Mucosa of stomach (tissue), 1 donor: Measurements from ENCODE around the gene FN1.

Source experiments
- H3K27me3 ChIP-seq: one replicate; pipeline ENCODE4 v1.7.0; 2013; ENCODE audit warnings: mild to moderate bottlenecking, low read length; ENCODE audit not compliant: control insufficient read depth, insufficient read depth
- H3K36me3 ChIP-seq: one replicate; pipeline ENCODE4 v1.7.0; 2013; ENCODE audit warnings: low read length; ENCODE audit not compliant: control insufficient read depth, insufficient read depth
- H3K4me1 ChIP-seq: one replicate; pipeline ENCODE4 v1.7.0; 2013; ENCODE audit warnings: mild to moderate bottlenecking, low read length; ENCODE audit not compliant: control insufficient read depth, insufficient read depth
- H3K4me3 ChIP-seq: one replicate; pipeline ENCODE4 v1.7.0; 2013; ENCODE audit warnings: low read length
- H3K9ac ChIP-seq: one replicate; pipeline ENCODE4 v1.7.0; 2013; ENCODE audit warnings: mild to moderate bottlenecking, low read length, moderate library complexity
- H3K9me3 ChIP-seq: one replicate; pipeline ENCODE4 v1.7.0; 2013; ENCODE audit warnings: mild to moderate bottlenecking, low read length, moderate library complexity; ENCODE audit not compliant: control insufficient read depth
- donor health status: Pancreatic carcinoma.

FN1 gene

GRCh38 chr2:215427585-215427984, 8.3 kb downstream of the FN1 start:
- Histone ChIP-seq H3K4me3 (no peak overlapping the region), H3K27me3 (no peaks in the 10 kb centered on the region), H3K4me1 (no peaks in the 10 kb centered on the region), H3K36me3 (no peaks in the 10 kb centered on the region), H3K9me3 (no peaks in the 10 kb centered on the region), H3K9ac (no peak overlapping the region)

- Histone ChIP-seq H3K4me1 (no peaks in the 10 kb centered on the region), H3K9ac (no peak overlapping the region), H3K27me3 (no peaks in the 10 kb centered on the region), H3K4me3 (no peak overlapping the region), H3K36me3 (no peaks in the 10 kb centered on the region), H3K9me3 (no peaks in the 10 kb centered on the region)
Observed at GRCh38 chr2:215425021-215425782, 10.7 kb downstream of the FN1 start.

GRCh38 chr2:215423928-215424540, 11.8 kb downstream of the FN1 start:
- Histone ChIP-seq H3K4me1 (no peaks in the 10 kb centered on the region), H3K4me3 (no peak overlapping the region), H3K9me3 (no peaks in the 10 kb centered on the region), H3K36me3 (no peaks in the 10 kb centered on the region), H3K27me3 (no peaks in the 10 kb centered on the region), H3K9ac (no peak overlapping the region)

- Histone ChIP-seq H3K9ac (no peak overlapping the region), H3K4me3 (no peak overlapping the region), H3K4me1 (peaks cover 6% of the 10 kb centered on the region), H3K9me3 (no peaks in the 10 kb centered on the region), H3K36me3 (no peaks in the 10 kb centered on the region), H3K27me3 (no peaks in the 10 kb centered on the region)
Observed at GRCh38 chr2:215423234-215423633, 12.6 kb downstream of the FN1 start.

GRCh38 chr2:215422676-215423075, 13.2 kb downstream of the FN1 start:
- Histone ChIP-seq H3K27me3 (no peaks in the 10 kb centered on the region), H3K4me3 (no peak overlapping the region), H3K9ac (no peak overlapping the region), H3K9me3 (no peaks in the 10 kb centered on the region), H3K36me3 (no peaks in the 10 kb centered on the region), H3K4me1 (peaks cover 11% of the 10 kb centered on the region)

- Histone ChIP-seq H3K9ac (no peak overlapping the region), H3K36me3 (no peaks in the 10 kb centered on the region)
Observed at GRCh38 chr2:215421859-215422461, 13.9 kb downstream of the FN1 start.

GRCh38 chr2:215420471-215420935, 15.4 kb downstream of the FN1 start:
- no peaks in the 10 kb centered on the region for H3K36me3 ChIP-seq
- no peak overlapping the region for H3K9ac ChIP-seq
- peaks cover 16% of the 10 kb centered on the region for H3K4me1 ChIP-seq
- no peaks in the 10 kb centered on the region for H3K27me3 ChIP-seq
- no peak overlapping the region for H3K4me3 ChIP-seq
- H3K9me3 ChIP-seq = no peaks in the 10 kb centered on the region

More at GRCh38 chr2:215421859-215422461, 13.9 kb downstream of the FN1 start:
- Histone ChIP-seq H3K4me1 (peaks cover 16% of the 10 kb centered on the region), H3K27me3 (no peaks in the 10 kb centered on the region), H3K4me3 (no peak overlapping the region), H3K9me3 (no peaks in the 10 kb centered on the region)

GRCh38 chr2:215419769-215420470, 15.9 kb downstream of the FN1 start:
- no peaks in the 10 kb centered on the region for H3K36me3 ChIP-seq
- no peaks in the 10 kb centered on the region for H3K27me3 ChIP-seq
- H3K4me1 ChIP-seq = peaks cover 16% of the 10 kb centered on the region
- no peaks in the 10 kb centered on the region for H3K9me3 ChIP-seq
- no peak overlapping the region for H3K4me3 ChIP-seq
- no peak overlapping the region for H3K9ac ChIP-seq

GRCh38 chr2:215419113-215419512, 16.8 kb downstream of the FN1 start:
- H3K36me3 ChIP-seq = no peaks in the 10 kb centered on the region
- peaks cover 16% of the 10 kb centered on the region for H3K4me1 ChIP-seq
- H3K9ac ChIP-seq = no peak overlapping the region

DNA sequence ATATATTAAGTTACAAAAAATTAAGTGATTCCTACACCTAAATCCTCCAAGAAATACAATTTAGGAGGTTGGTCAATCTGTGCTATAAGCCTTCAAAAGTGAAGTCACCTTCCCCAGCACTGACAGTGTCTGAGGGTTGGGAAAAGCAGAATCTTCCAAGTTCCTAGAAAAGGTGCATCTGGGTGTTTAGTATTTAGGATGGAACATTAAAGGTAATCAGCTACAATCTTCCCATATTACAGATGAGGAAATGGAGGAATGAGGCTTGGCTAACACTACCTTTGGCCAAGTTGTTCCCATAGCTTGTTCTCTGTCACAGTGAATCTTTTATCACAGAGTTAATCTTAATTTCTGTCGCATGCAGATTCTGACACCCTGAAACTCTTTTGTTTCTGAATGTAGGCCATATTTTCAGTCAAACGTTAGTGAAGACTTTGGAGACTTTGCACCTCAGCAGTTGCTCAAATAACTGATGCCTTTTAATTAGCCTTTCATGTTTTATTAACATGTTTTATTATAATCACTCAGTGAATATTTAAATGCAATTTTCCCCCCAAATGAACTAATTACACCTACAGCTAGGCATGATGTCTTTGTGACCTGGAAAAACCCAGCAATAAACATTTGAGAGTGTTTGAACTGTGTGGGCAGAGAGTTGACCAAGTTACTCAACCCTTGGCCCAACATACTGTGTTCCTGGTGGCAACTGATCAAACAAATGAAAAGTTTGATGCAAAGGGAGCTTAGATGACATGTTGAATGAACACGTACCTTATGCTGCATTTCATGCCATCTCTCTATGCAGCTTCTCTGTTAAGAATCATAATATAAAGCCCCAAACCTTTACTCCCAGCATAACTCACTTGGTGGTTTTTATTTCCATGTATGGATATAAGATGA, 17.6 kb downstream of the FN1 start:
- no peak overlapping the region for H3K9ac ChIP-seq
- peaks cover 16% of the 10 kb centered on the region for H3K4me1 ChIP-seq
- no peaks in the 10 kb centered on the region for H3K36me3 ChIP-seq
- H3K27me3 ChIP-seq = no peaks in the 10 kb centered on the region
- H3K9me3 ChIP-seq = no peaks in the 10 kb centered on the region
- no peak overlapping the region for H3K4me3 ChIP-seq

More at GRCh38 chr2:215419113-215419512, 16.8 kb downstream of the FN1 start:
- no peaks in the 10 kb centered on the region for H3K9me3 ChIP-seq
- no peaks in the 10 kb centered on the region for H3K27me3 ChIP-seq
- no peak overlapping the region for H3K4me3 ChIP-seq

DNA sequence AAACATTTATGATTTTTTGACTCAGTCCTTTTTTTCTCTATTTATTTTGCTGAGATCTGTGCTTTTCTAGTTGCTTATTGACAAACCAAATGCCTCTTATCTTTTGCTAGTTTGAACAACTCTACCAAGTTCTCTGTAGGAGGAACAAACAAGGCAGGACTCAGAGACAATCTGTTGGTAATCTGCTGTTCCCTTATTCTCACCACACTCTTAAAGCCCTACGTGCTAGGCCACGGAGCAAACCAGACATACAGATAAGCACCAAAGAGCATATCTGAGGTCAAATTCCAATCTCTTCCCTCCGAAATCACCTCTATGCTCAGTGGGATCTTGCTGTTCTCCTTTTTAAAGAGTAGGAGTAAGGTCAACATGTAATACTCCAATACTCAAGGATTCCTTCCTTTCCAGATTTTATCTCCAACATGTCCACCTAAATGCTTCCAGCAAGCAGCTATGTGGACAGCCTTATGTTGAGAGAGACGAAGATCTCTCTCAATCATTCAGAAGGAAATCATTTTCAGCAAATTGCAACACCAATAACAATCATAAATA, 18.4 kb downstream of the FN1 start:
- Histone ChIP-seq H3K9ac (no peak overlapping the region), H3K36me3 (no peaks in the 10 kb centered on the region), H3K27me3 (no peaks in the 10 kb centered on the region), H3K9me3 (no peaks in the 10 kb centered on the region), H3K4me3 (no peak overlapping the region), H3K4me1 (peaks cover 16% of the 10 kb centered on the region)
